Glutamatergic neuron (in vitro differentiated cells): ENCODE data around the gene ZNF280B. TPM values are rescaled to one million over a fixed set of nuclear protein-coding genes. Genes with fewer than 3 reads are reported as not detected.
"Not testable (repeated sequence)": the region's sequence is repeated elsewhere in the genome, so short reads cannot be mapped to it uniquely, and the experiment has no call there.

Source experiments
- DNase-seq: peaks from one replicate; pipeline ENCODE4 v3.0.0; 2022
- H3K27ac Mint-ChIP-seq: one replicate; pipeline ENCODE4 v1.8.0; 2020; ENCODE audit warnings: mild to moderate bottlenecking, mixed read lengths, inconsistent platforms; ENCODE audit not compliant: unreplicated experiment
- H3K27me3 Mint-ChIP-seq: one replicate; pipeline ENCODE4 v1.8.0; 2020; ENCODE audit warnings: mild to moderate bottlenecking, moderate library complexity, mixed read lengths, inconsistent platforms; ENCODE audit not compliant: unreplicated experiment
- H3K36me3 Mint-ChIP-seq: one replicate; pipeline ENCODE4 v1.8.0; 2020; ENCODE audit warnings: mild to moderate bottlenecking, mixed read lengths, inconsistent platforms; ENCODE audit not compliant: unreplicated experiment
- H3K4me1 Mint-ChIP-seq: one replicate; pipeline ENCODE4 v1.8.0; 2020; ENCODE audit warnings: mild to moderate bottlenecking, low read depth, mixed read lengths, inconsistent platforms; ENCODE audit not compliant: unreplicated experiment
- H3K4me3 Mint-ChIP-seq: one replicate; pipeline ENCODE4 v1.8.0; 2020; ENCODE audit warnings: mild to moderate bottlenecking, mixed read lengths, inconsistent platforms; ENCODE audit not compliant: unreplicated experiment
- H3K9me3 Mint-ChIP-seq: one replicate; pipeline ENCODE4 v1.8.0; 2020; ENCODE audit warnings: mild to moderate bottlenecking, moderate library complexity, mixed read lengths, inconsistent platforms; ENCODE audit not compliant: unreplicated experiment
- total RNA-seq: library from RNA; stranded (reverse); fragmentation: NEBNext Ultra II Directional; extraction: Animal tissue kit (Norgen Biotek cat#: 25700); gene quantifications from one replicate; pipeline ENCODE4 v1.2.1, GENCODE V29; 2021; ENCODE audit not compliant: unreplicated experiment
- TF ChIP-seq, protein P1 (sequence below): fragments of 200-600 bp; sonication (generic); IDR thresholded peaks from one replicate; pipeline ENCODE4 v1.5.0; 2021; ENCODE audit not compliant: partially characterized antibody, unreplicated experiment

Gene ZNF280B
- total RNA-seq, 1 donor from 2014 or later: 1.8 TPM

DNA sequence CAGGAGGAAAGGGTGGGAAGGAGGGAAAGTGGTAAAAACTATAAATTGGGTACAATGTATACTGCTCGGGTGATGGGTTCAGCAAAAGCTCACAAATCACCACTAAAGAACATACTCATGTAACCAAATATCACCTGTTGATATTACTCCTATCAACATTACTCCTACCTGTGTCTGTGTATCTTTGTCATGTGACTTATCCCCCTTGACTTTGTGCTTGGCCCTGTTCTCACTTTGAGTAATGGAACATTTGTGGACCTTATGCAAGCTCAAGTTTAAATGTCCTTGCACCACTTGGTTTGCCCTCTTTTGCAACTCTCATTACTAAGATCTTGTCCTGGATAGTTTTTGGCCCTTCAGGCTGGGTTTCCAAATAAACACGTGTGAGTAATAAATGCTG is 39.0 kb downstream of the ZNF280B start:
- H3K4me1 Mint-ChIP-seq: no peaks in the 10 kb centered on the region
- TF ChIP-seq, protein P1, sequence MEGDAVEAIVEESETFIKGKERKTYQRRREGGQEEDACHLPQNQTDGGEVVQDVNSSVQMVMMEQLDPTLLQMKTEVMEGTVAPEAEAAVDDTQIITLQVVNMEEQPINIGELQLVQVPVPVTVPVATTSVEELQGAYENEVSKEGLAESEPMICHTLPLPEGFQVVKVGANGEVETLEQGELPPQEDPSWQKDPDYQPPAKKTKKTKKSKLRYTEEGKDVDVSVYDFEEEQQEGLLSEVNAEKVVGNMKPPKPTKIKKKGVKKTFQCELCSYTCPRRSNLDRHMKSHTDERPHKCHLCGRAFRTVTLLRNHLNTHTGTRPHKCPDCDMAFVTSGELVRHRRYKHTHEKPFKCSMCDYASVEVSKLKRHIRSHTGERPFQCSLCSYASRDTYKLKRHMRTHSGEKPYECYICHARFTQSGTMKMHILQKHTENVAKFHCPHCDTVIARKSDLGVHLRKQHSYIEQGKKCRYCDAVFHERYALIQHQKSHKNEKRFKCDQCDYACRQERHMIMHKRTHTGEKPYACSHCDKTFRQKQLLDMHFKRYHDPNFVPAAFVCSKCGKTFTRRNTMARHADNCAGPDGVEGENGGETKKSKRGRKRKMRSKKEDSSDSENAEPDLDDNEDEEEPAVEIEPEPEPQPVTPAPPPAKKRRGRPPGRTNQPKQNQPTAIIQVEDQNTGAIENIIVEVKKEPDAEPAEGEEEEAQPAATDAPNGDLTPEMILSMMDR: no peak
- DNase-seq: no peak
- H3K27ac Mint-ChIP-seq: no peak overlapping the region
- peaks cover 10% of the 10 kb centered on the region for H3K36me3 Mint-ChIP-seq
- peaks cover 3% of the 10 kb centered on the region for H3K9me3 Mint-ChIP-seq
- peaks cover 5% of the 10 kb centered on the region for H3K27me3 Mint-ChIP-seq
- H3K4me3 Mint-ChIP-seq: no peak overlapping the region

GRCh38 chr22:22468794-22469469 is 39.6 kb downstream of the ZNF280B start:
- not testable (repeated sequence) for DNase-seq, H3K27ac Mint-ChIP-seq, H3K27me3 Mint-ChIP-seq, H3K9me3 Mint-ChIP-seq, H3K4me1 Mint-ChIP-seq, H3K36me3 Mint-ChIP-seq, H3K4me3 Mint-ChIP-seq

DNA sequence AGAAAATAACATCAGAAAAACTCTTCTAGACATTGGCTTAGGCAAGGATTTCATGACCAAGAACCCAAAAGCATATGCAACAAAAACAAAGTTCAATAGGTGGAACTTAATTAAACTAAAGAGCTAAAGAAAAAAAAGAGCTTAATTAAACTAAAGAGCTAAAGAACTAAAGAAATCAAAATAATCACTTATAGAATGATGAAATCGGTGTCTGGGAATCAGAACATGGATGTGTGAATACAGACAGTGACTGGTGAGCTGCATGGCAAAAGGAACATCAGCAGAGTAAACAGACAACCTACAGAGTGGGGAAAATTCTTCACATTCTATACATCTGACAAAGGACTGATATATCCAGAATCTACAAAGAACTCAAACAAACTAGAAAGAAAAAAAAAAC is 41.4 kb downstream of the ZNF280B start:
- Mint-ChIP-seq H3K4me1 (no peaks in the 10 kb centered on the region), H3K4me3 (no peak overlapping the region), H3K27ac (no peak overlapping the region), H3K9me3 (peaks cover 3% of the 10 kb centered on the region), H3K36me3 (peaks cover 10% of the 10 kb centered on the region), H3K27me3 (peaks cover 11% of the 10 kb centered on the region)
- TF ChIP-seq, protein P1: no peak
- no peak for DNase-seq

DNA sequence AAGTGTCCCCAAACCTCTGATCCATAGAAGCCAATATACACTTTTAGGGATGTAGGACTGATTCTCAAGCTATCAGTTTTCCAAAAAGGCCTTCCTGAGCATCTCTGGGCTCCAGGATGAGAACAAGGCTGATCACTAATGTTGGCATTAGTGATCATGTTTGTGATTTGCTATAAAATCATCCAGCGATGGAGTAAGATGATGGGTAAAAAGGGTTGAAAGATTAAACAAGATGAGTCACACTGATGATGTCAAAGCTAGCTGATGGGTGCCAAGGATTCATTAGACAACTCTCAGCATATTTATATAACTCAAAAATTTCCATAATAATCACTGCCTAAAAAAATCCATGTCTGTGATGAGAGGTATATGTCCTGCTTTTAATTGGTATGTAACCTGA is 42.8 kb downstream of the ZNF280B start:
- DNase-seq: no peak
- Mint-ChIP-seq H3K9me3 (peaks cover 3% of the 10 kb centered on the region), H3K27me3 (peaks cover 11% of the 10 kb centered on the region), H3K4me3 (no peak overlapping the region), H3K27ac (no peak overlapping the region), H3K36me3 (peaks cover 10% of the 10 kb centered on the region), H3K4me1 (no peaks in the 10 kb centered on the region)
- TF ChIP-seq, protein P1: no peak

GRCh38 chr22:22465094-22465602 is 43.4 kb downstream of the ZNF280B start:
- Mint-ChIP-seq H3K27ac (no peak overlapping the region), H3K36me3 (peaks cover 10% of the 10 kb centered on the region), H3K4me3 (no peak overlapping the region), H3K9me3 (peaks cover 3% of the 10 kb centered on the region), H3K27me3 (peaks cover 11% of the 10 kb centered on the region), H3K4me1 (no peaks in the 10 kb centered on the region)
- TF ChIP-seq, protein P1: no peak
- no peak for DNase-seq
